ENCODE results near the gene SNAPC4.
"Not testable (repeated sequence)": the region's sequence is repeated elsewhere in the genome, so short reads cannot be mapped to it uniquely, and the experiment has no call there.

Gene SNAPC4

DNA sequence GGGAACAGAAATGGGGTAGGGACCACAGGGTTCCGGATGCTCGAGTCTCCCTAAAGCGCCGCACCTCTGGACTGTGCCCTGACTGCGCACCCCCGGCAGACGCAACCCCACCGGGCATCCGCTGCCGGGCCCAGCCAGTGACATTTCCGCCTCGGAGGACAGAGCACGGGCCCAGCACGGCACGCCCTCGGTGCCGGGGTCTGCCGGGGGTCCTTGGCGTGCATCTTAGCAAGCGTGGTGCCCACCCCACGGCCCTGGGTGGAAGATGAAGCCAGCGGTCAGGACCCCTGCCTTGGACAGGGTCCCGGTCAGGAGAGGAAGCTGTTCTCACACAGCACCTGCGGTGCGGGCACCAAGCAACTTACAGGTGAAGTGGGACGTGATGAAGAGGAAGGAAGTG lies 32.6 kb upstream of the SNAPC4 start:
- DNase-seq (ENCODE audit: low spot score) = no peak

DNA sequence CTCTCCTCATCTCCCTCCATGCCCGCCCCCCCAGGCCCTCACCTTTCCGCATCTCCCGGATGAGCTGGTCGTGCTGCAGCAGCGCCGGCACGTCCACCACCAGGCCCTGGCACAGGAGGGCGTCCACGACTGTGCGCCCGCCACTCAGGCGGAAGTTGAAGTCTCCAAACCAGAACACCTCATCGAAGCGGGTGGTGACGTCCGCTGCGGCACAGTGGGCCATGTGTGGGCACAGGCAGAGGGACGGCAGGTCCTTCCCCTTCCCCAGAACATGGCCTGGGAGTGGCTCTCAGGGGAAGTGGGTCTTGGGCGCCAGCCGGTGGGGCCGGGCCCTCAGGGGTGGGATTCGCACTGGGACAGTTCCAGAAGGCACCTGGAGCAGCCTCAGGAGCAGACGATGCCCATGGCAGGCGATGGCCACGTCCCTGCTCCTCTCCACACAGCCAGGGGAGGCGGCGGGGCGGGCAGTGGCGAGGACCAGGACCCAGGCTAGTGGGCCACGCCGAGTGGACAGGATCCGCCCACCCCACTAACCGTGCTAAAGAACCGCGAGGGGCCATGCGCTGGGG lies 31.9 kb upstream of the SNAPC4 start:
- DNase-seq (ENCODE audit: low spot score) = no peak

- no peak for DNase-seq (ENCODE audit: low spot score)
These were observed 30.7 kb upstream of the SNAPC4 start for GRCh38 chr9:136430588-136431234.

GRCh38 chr9:136429683-136430491 lies 29.9 kb upstream of the SNAPC4 start:
- DNase-seq (ENCODE audit: low spot score) = no peak

DNA sequence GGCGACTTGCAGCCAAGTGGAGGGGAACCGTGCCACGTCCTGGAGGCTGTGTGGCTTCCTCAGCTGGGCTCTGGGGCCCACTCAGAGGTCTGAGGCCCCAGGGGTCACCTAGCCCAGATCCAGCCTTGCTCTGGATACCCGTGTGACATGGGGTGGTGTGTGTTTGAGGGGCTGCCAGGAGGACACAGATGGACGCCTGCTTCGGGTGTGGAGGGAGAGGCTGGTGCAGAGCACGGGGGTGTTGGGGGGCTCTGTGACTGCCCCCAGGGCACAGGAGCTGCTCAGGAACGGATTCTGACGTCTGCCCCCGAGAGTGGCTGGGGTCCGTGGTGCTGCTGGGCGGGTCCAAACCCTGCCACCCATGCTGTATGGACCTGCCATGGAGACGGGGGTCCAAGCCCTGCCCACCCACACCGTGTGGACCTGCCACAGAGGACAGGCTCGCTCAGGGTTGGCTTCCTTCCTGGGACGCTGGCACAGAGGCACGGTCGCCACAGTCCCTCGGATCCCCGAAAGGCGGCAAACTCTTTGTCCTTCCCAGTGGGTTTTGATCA lies 29.2 kb upstream of the SNAPC4 start:
- DNase-seq (ENCODE audit: low spot score) = no peak

- no peak for DNase-seq (ENCODE audit: low spot score)
These were observed 26.8 kb upstream of the SNAPC4 start for GRCh38 chr9:136426787-136427186.

DNA sequence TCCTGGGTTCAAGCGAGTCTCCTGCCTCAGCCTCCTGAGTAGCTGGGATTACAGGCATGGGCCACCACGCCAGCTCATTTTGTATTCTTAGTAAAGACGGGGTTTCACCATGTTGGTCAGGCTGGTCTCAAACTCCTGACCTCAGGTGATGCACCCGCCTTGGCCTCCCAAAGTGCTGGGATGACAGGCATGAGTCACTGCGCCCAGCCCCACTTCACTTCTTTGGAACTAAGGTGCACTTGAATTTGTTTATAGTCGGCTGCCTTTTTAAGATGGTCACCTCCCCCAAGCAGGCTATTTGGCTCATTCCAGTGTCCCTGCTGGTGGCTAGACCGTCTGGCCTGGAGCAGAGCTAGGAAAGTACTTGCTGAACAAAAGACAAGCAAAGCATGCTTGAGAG lies 25.4 kb upstream of the SNAPC4 start:
- DNase-seq (ENCODE audit: low spot score) = not testable (repeated sequence)

GRCh38 chr9:136424750-136425362 lies 24.9 kb upstream of the SNAPC4 start:
- no peak for DNase-seq (ENCODE audit: low spot score)

GRCh38 chr9:136423432-136424146 lies 23.6 kb upstream of the SNAPC4 start:
- DNase-seq (ENCODE audit: low spot score) = no peak

GRCh38 chr9:136422876-136423275 lies 22.9 kb upstream of the SNAPC4 start:
- DNase-seq (ENCODE audit: low spot score) = no peak

DNA sequence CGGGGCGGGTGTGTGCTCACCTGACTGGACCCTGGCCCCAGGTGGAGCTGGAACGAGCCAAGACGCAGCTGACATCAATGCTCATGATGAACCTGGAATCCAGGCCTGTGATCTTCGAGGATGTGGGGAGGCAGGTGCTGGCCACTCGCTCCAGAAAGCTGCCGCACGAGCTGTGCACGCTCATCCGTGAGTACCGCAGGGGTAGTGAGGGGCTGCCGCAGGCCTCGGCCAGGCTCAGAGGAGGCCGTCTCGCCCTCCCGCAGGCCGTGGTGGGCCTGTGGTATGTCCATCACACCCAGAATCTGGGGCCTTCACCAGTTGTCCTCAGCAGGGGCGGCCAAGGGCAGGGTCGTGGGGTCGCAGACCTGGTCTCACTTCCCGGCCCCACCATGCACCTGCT lies 21.8 kb upstream of the SNAPC4 start:
- DNase-seq (ENCODE audit: low spot score) = no peak

DNA sequence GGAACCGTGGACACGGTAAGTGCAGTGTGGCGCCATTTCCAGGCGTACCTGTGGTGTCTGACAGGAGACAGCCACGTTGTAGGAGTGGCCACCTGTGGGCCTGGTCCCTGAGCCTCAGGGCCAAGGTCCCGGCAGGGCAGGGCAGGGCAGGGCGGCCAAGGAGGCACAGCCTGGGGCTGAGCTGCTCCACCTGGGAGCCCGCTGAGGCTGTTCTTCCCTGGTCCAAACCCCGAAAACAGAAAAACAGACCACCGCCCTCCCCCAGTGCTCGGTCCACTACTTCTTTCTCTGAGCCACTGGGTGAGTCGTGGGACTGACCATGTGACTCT lies 19.1 kb upstream of the SNAPC4 start:
- no peak for DNase-seq (ENCODE audit: low spot score)

GRCh38 chr9:136418182-136419091 lies 18.5 kb upstream of the SNAPC4 start:
- no peak for DNase-seq (ENCODE audit: low spot score)

DNA sequence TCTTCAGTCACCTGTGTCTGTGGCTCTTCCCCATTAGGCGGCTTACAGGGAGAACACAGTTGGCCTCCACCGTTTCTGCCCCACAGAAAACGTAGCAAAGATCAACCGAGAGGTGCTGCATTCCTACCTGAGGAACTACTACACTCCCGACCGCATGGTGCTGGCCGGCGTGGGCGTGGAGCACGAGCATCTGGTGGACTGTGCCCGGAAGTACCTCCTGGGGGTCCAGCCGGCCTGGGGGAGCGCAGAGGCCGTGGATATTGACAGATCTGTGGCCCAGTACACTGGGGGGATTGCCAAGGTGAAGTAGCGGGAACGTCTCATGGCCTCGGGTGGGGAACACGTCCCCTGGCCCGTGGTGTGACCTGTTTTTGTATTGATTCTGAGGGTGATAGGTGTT lies 16.9 kb upstream of the SNAPC4 start:
- DNase-seq (ENCODE audit: low spot score) = no peak

DNA sequence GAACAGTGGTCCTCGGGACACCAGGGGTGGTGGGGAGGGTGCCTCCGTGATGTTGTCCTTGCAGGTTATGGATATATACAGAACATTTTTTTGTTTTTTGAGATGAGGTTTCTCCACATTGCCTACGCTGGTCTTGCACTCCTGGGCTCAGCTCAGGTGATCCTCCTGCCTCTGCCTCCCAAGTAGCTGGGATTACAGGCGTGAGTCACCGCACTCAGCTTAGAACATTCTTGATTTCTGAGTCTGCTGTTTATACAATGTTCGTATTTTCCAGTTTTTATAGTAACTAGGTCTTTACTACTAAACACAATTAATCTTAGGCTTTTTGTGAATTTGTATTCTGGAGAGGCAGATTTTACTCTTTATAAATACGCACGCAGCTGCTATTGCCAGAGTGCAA lies 16.5 kb upstream of the SNAPC4 start:
- DNase-seq (ENCODE audit: low spot score) = no peak

- no peak for DNase-seq (ENCODE audit: low spot score)
These were observed 13.0 kb upstream of the SNAPC4 start for GRCh38 chr9:136412962-136413361.

DNA sequence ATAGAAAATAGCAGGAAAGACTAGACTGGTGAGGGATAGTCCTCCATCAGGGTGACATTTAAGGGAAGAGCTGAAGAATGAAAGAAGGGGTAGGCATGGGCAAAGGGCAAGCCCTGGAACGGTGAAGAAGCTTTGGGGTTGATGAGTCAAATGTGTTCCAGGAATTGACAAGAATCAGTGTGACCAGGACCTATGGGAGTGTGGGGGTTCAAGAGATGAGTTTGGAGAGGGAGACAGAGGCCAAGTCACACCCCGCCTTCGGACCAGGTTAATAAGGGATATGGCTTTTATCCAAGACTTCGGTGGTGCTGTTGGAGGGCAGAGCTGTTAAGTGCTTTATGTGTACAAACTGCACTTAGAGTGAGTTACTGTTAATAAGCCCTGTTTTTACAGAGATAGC lies 11.4 kb upstream of the SNAPC4 start:
- DNase-seq (ENCODE audit: low spot score) = no peak

DNA sequence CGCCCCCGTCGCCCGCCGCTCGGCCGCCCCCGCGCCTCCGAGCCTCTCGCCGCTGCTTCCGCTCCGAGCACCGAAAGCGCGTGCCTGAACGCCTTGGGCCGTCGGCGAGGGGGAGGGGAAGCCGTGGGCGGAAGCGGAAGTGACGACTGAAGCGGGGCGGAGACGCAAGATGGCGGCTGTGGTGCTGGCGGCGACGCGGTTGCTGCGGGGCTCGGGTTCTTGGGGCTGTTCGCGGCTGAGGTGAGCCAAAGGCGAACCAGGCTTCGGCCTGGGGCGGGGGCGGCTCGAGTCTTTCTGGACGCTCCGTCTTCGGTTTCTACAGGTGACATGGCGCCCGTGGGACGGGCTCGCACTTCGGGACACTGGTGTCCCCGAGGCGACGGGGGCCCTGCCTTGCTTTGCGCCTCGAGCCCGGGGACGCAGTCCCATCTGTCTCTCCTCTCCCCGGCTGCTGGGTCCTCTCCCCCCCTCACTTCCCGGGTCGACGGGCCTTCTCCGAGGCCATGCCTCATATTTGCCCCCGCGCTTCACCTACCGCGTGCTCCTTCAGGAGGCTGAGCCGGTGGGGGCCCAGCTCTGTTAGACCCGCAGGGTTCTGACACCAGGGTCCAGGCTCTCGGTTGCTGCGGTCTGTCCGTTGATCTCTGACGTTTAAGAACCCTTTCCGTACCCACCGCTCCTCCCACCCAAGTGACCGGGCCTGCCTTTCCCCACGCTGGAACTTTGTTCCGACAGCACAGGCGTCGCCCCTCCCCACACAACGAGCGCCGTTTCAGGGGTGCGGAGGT lies 10.7 kb upstream of the SNAPC4 start, which contains the start of the genes ENTR1 and PMPCA:
TSS of gene ENTR1 (minus strand) at position 115 of the 788 bp plus-strand sequence. CDS start 217 bp downstream, outside the sequence.
TSS of gene PMPCA (plus strand) at position 159 of the 788 bp plus-strand sequence. CDS start at position 170, 11 bp downstream.
- peak; percentile 92 for DNase-seq (ENCODE audit: low spot score)

DNA sequence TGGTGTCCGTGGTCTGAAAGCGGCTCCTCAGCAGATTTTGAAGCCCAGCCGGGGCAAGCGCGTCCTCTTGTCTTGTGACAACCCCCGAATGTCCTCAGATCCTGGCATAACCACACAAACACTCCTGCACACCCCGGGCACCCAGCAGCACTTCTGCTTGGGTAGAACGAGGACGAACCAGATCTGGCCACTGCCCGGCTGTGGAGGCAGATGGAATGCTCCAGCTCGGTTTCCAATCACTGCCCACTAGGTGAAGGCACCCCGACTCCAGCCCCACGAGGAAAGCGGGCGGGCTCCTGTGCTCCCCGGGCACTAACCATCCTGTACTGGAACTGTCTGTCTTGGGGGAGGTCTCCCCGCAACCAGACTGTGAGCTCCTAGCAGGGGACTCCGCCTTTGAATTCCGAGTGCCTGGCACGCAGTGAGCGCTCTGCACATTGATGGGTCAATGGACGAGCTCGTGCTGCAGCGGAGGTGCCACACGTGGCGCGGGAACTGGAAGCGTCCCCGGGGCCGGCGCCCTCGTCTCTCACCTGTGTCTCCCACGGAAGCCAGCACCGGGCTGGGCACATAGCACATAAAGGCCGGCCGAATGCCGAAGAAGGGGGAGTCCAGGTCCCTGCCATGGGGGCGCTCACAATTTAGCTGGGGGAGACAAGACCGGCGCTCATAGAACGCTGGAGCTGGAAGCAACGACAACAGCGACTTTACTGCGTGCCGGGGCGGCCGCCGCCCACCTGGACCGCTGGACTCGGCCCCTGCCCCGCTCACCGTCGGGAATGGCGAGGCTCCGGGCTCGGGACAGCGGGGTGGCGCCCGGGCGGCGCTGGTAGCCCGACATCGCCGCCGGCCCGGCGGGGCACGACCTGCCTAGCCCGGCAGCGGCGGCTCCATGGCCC lies 9.8 kb upstream of the SNAPC4 start:
- peak; percentile 28 for DNase-seq (ENCODE audit: low spot score)

All from CD4-positive, alpha-beta T cell treated with Interleukin-2 at 100 ng/mL for 4 hours (primary cell).